ENCODE data around the gene MMD2.

GRCh38 chr7:4889682-4890081 is 69.3 kb downstream of the MMD2 start:
- no peak for TF ChIP-seq CTCF (IDR thresholded peaks at IDR 0.05; ENCODE audit: insufficient read depth, low read length, poor library complexity, severe bottlenecking)
- TF ChIP-seq EZH2phosphoT487 (conservative IDR thresholded peaks at IDR 0.05; ENCODE audit: low read length), result no peak
